Choroid plexus epithelial cell (primary cell): Measurements from ENCODE around the gene PELI2.

Experiments
- DNase-seq: peaks from one replicate; pipeline ENCODE4 v3.0.0-alpha.2; 2010; ENCODE audit warnings: low read depth
- H3K4me3 ChIP-seq: 2 replicates; pipeline ENCODE4 v1.5.1; 2011; ENCODE audit warnings: low read depth, mild to moderate bottlenecking, control low read depth, low read length, moderate library complexity
- CTCF ChIP-seq: conservative IDR thresholded peaks from 2 replicates; pipeline ENCODE4 v1.5.1; 2011; ENCODE audit warnings: low read depth, mild to moderate bottlenecking, control low read depth, inconsistent platforms, low read length, moderate library complexity

Gene PELI2

DNA sequence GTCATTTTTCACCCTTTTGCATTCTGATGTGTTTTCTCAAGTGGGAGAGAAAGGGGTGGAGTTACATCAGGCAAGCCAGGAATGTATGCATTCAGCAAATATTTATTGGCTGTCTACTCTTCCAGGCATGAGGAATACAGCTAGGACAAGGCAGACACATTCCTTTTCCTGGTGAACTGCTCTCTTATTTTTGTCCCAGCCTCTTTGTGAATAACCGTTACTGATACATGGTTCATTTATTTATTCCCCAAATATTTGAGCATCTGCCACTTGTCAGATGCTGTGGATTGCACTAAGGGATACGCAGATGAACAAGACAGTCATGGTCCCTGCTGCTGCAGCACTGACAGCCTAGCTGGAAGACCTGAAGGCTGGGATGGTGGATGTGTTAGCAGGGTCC lies 6.1 kb downstream of the PELI2 start:
- no peak for TF ChIP-seq CTCF
- H3K4me3 ChIP-seq = no peak overlapping the region
- DNase-seq = no peak

GRCh38 chr14:56125772-56126636 lies 7.8 kb downstream of the PELI2 start:
- H3K4me3 ChIP-seq = no peak overlapping the region
- no peak for TF ChIP-seq CTCF
- DNase-seq = no peak

- DNase-seq = no peak
- no peak for TF ChIP-seq CTCF
- H3K4me3 ChIP-seq = no peak overlapping the region
These were observed 8.4 kb downstream of the PELI2 start for GRCh38 chr14:56126637-56126913.

DNA sequence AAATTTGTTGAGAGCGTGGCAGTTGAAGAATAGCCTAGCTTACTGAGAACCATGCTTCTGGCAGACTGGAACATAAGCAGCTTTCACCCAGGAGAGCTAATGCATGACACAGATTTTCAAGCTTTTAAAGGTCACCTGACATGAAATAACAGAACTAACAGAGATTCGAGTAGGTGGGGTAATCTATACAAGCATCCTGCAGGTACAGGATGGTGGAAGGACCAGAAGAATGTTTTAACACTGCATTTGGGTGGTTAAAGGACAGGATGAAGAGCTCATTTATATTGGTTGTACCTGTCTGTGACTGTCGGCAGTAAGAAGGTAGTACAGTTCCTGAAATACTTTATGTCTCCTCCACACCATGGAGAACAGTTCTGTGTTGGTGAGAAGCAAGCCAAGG lies 8.9 kb downstream of the PELI2 start:
- H3K4me3 ChIP-seq = no peak overlapping the region
- no peak for TF ChIP-seq CTCF
- no peak for DNase-seq

GRCh38 chr14:56129092-56129491 lies 10.9 kb downstream of the PELI2 start:
- no peak overlapping the region for H3K4me3 ChIP-seq
- TF ChIP-seq CTCF = no peak
- DNase-seq = no peak

- no peak for DNase-seq
- TF ChIP-seq CTCF = no peak
- no peak overlapping the region for H3K4me3 ChIP-seq
These were observed 11.7 kb downstream of the PELI2 start for GRCh38 chr14:56129933-56130332.
